K562 (cell line): ENCODE data around the gene TP53RK. TPM values are rescaled to one million over a fixed set of nuclear protein-coding genes. Genes with fewer than 3 reads are reported as not detected.

ENCODE experiments used
- BCOR ChIP-seq: fragments of 450-650 bp; IDR thresholded peaks from 2 replicates; pipeline ENCODE4 v1.6.1; 2016
- CBX5 ChIP-seq: IDR thresholded peaks from 2 replicates; pipeline ENCODE4 v1.6.1; 2014; ENCODE audit warnings: low read depth, borderline replicate concordance
- FOXK1 ChIP-seq: sonication (generic); formaldehyde crosslinking; IDR thresholded peaks from 2 replicates; pipeline ENCODE4 v1.8.0; 2022; ENCODE audit warnings: missing genetic modification reagents, mild to moderate bottlenecking, borderline replicate concordance
- HMBOX1 ChIP-seq: sonication (generic); IDR thresholded peaks from 2 replicates; pipeline ENCODE4 v1.6.1; 2016
- HMGN3 ChIP-seq: IDR thresholded peaks from 2 replicates; pipeline ENCODE4 v1.6.1; 2011; ENCODE audit warnings: borderline replicate concordance, low read depth, mild to moderate bottlenecking, mixed read lengths, low read length; ENCODE audit not compliant: insufficient read length; ENCODE audit errors: extremely low read depth
- IFI16 ChIP-seq: fragments of 250-450 bp; sonication (Bioruptor Pico); IDR thresholded peaks from 2 replicates; pipeline ENCODE4 v2.1.2; 2022; ENCODE audit warnings: mild to moderate bottlenecking, inconsistent platforms
- KDM1A ChIP-seq, 2 experiments: fragments of 450-650 bp; IDR thresholded peaks; 2 replicates each; pipeline ENCODE4 v1.6.1; 2016; ENCODE audit warnings: mild to moderate bottlenecking in 2 of 2
- MXI1 ChIP-seq: IDR thresholded peaks from 2 replicates; pipeline ENCODE4 v1.6.1; 2011; ENCODE audit warnings: low read depth, mild to moderate bottlenecking, improper control_type of control experiment, low read length
- MYC ChIP-seq, 2 experiments: fragments of 250-450 bp in 1 of 2; sonication (Bioruptor Pico) in 1 of 2; IDR thresholded peaks; 2 replicates each; pipeline versions ENCODE4 v1.5.1 to v1.6.1; 2012 to 2021; ENCODE audit warnings: low read depth in 2 of 2, borderline replicate concordance in 1 of 2, improper control_type of control experiment in 1 of 2, low read length in 1 of 2, mild to moderate bottlenecking in 1 of 2, moderate library complexity in 1 of 2
- NBN ChIP-seq: fragments of 450-650 bp; IDR thresholded peaks from 2 replicates; pipeline ENCODE4 v1.6.1; 2016; ENCODE audit warnings: low read depth, mild to moderate bottlenecking
- RBM25 ChIP-seq: fragments of 200-400 bp; formaldehyde crosslinking; IDR thresholded peaks from 2 replicates; pipeline ENCODE4 v1.6.1; 2018; ENCODE audit warnings: low read length, low read depth, moderate library complexity; ENCODE audit not compliant: severe bottlenecking
- SETDB1 ChIP-seq: IDR thresholded peaks from one replicate; pipeline ENCODE4 v1.6.1; 2012; ENCODE audit warnings: low read length, control low read depth, inconsistent platforms
- SMARCC2 ChIP-seq: fragments of 450-650 bp; IDR thresholded peaks from 2 replicates; pipeline ENCODE4 v1.6.1; 2017; ENCODE audit warnings: antibody characterized with exemption, moderate library complexity, mild to moderate bottlenecking, low read depth
- SPI1 ChIP-seq: IDR thresholded peaks from 2 replicates; pipeline ENCODE4 v1.6.1; 2011; ENCODE audit warnings: low read depth, low read length, control low read depth, borderline replicate concordance
- TAF7 ChIP-seq: fragments of 450-650 bp; IDR thresholded peaks from 2 replicates; pipeline ENCODE4 v1.6.1; 2016; ENCODE audit warnings: missing genetic modification characterization, missing compliant biosample characterization
- TEAD2 ChIP-seq: fragments of 450-650 bp; IDR thresholded peaks from 2 replicates; pipeline ENCODE4 v1.6.1; 2016; ENCODE audit warnings: missing genetic modification characterization, control low read depth, missing compliant biosample characterization
- ZNF143 ChIP-seq: sonication (generic); formaldehyde crosslinking; IDR thresholded peaks from 2 replicates; pipeline ENCODE4 v1.9.0; 2022; ENCODE audit warnings: mild to moderate bottlenecking, missing genetic modification reagents
- ZNF785 ChIP-seq: fragments of 250-450 bp; sonication (Bioruptor Pico); IDR thresholded peaks from 2 replicates; pipeline ENCODE4 v1.4.0; 2020; ENCODE audit warnings: mild to moderate bottlenecking
- polyA plus RNA-seq, 8 experiments: library from polyadenylated mRNA; depleted of rRNA in 4 of 8; stranded (reverse) in 5 of 8; unstranded in 3 of 8; fragments of >200 nt; fragmentation: Nextera tagmentation in 2 of 8; fragmentation: Illumina TruSeq in 1 of 8; extraction: Ambion mirVana in 2 of 8; extraction: Trizol in 1 of 8; gene quantifications; 2 replicates each; pipeline versions ENCODE4 v1.2.1 to v1.2.3, GENCODE V29; 2011 to 2014; ENCODE audit warnings: inconsistent platforms in 1 of 8, missing spikeins in 1 of 8
- total RNA-seq, 7 experiments: library from RNA; depleted of rRNA in 6 of 7; stranded (reverse); fragments of >200 nt in 6 of 7; fragmentation: Illumina TruSeq in 2 of 7; extraction: Trizol in 2 of 7; gene quantifications; 2 replicates each; pipeline versions ENCODE4 v1.2.1 to v1.2.3, GENCODE V29; 2011 to 2021; ENCODE audit warnings: low replicate concordance in 1 of 7
- TF ChIP-seq, protein P1 (sequence below): fragments of 250-450 bp; sonication (Bioruptor Pico); IDR thresholded peaks from 2 replicates; pipeline ENCODE4 v1.4.0; 2020
- TF ChIP-seq, protein P2 (sequence below), 2 experiments: fragments of 450-650 bp; conservative IDR thresholded peaks; 2 replicates each; pipeline ENCODE4 v1.6.1; 2017; ENCODE audit warnings: mild to moderate bottlenecking in 2 of 2, moderate library complexity in 2 of 2

TP53RK gene
- total and polyA plus RNA-seq, 9 of the 15 experiments (the other 6 are each of a cell fraction or from before 2014, with no cell fraction given): 2.9 to 43.5 (median 17.2) TPM

DNA sequence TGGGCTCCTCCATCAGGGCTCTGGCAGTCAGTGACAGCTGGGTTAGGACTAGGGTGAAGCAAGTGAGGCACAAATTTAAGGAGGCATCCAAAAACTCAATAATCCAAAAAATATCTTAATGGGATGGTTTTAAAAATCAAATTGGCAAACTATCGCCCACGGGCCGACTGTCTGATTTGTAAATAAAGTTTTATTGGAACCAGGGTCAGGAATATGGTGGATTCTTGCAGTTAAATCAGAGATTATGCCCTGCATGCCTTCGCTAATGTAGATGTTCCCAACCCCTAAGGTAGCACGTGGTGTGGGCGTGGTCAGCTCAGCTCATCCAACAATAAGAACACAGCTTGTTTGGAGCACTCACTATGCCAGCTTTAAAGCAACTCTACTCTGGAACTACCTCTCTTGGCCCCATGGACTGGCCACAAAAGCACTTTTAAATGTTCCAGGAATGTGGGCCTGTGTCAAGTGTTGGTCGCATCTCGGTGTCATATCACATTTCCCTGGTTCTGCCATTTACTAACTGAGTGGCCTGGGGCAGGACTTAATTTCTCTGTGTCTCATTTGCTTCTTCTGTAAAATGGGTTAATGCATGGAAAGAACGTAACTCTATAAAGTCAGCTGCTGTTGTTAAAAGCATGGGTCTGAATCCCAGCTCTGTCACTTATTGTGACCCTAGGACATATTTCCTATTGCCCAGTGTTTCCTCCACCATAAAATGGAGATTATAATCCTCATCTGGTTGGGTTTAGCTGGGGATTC is 7.0 kb downstream of the TP53RK start (continued):
- TF ChIP-seq, protein P1, sequence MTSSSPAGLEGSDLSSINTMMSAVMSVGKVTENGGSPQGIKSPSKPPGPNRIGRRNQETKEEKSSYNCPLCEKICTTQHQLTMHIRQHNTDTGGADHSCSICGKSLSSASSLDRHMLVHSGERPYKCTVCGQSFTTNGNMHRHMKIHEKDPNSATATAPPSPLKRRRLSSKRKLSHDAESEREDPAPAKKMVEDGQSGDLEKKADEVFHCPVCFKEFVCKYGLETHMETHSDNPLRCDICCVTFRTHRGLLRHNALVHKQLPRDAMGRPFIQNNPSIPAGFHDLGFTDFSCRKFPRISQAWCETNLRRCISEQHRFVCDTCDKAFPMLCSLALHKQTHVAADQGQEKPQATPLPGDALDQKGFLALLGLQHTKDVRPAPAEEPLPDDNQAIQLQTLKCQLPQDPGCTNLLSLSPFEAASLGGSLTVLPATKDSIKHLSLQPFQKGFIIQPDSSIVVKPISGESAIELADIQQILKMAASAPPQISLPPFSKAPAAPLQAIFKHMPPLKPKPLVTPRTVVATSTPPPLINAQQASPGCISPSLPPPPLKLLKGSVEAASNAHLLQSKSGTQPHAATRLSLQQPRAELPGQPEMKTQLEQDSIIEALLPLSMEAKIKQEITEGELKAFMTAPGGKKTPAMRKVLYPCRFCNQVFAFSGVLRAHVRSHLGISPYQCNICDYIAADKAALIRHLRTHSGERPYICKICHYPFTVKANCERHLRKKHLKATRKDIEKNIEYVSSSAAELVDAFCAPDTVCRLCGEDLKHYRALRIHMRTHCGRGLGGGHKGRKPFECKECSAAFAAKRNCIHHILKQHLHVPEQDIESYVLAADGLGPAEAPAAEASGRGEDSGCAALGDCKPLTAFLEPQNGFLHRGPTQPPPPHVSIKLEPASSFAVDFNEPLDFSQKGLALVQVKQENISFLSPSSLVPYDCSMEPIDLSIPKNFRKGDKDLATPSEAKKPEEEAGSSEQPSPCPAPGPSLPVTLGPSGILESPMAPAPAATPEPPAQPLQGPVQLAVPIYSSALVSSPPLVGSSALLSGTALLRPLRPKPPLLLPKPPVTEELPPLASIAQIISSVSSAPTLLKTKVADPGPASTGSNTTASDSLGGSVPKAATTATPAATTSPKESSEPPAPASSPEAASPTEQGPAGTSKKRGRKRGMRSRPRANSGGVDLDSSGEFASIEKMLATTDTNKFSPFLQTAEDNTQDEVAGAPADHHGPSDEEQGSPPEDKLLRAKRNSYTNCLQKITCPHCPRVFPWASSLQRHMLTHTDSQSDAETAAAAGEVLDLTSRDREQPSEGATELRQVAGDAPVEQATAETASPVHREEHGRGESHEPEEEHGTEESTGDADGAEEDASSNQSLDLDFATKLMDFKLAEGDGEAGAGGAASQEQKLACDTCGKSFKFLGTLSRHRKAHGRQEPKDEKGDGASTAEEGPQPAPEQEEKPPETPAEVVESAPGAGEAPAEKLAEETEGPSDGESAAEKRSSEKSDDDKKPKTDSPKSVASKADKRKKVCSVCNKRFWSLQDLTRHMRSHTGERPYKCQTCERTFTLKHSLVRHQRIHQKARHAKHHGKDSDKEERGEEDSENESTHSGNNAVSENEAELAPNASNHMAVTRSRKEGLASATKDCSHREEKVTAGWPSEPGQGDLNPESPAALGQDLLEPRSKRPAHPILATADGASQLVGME: no peak
- TF ChIP-seq FOXK1 (CRISPR knock-in tag) (no peak), HMGN3 (no peak), TEAD2 (no peak), HMBOX1 (no peak), CBX5 (no peak), IFI16 (CRISPR knock-in tag) (no peak), SETDB1 (no peak), ZNF143 (CRISPR knock-in tag) (no peak), MXI1 (0 out of 2 replicates have a peak, but pooled peaks have one; percentile 48), RBM25 (peak; percentile 64), MYC (IDR thresholded peaks at IDR 0.05; ENCODE audit: low read depth, low read length) (no peak), MYC (CRISPR knock-in tag; IDR thresholded peaks at IDR 0.05; ENCODE audit: borderline replicate concordance, low read depth) (no peak), BCOR (peak; percentile 71; the same call in 1 of the 2 replicates), SMARCC2 (no peak), SPI1 (no peak), ZNF785 (CRISPR knock-in tag) (no peak), KDM1A (IDR thresholded peaks at IDR 0.05) (peak in 1 of 2 experiments; percentile 46; a peak in 1 of 4 replicates), NBN (no peak), TAF7 (tag) (no peak)
- TF ChIP-seq, protein P2, sequence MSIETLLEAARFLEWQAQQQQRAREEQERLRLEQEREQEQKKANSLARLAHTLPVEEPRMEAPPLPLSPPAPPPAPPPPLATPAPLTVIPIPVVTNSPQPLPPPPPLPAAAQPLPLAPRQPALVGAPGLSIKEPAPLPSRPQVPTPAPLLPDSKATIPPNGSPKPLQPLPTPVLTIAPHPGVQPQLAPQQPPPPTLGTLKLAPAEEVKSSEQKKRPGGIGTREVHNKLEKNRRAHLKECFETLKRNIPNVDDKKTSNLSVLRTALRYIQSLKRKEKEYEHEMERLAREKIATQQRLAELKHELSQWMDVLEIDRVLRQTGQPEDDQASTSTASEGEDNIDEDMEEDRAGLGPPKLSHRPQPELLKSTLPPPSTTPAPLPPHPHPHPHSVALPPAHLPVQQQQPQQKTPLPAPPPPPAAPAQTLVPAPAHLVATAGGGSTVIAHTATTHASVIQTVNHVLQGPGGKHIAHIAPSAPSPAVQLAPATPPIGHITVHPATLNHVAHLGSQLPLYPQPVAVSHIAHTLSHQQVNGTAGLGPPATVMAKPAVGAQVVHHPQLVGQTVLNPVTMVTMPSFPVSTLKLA (conservative IDR thresholded peaks at IDR 0.05): peak; percentile 69 to 70
